Mesodermal cell (in vitro differentiated cells): ENCODE data around the gene SCUBE1.

Experiments used
- H3K27ac ChIP-seq: 2 replicates; pipeline ENCODE4 v1.7.0; 2013; ENCODE audit warnings: mild to moderate bottlenecking, low read depth, low read length, moderate library complexity; ENCODE audit not compliant: severe bottlenecking
- H3K36me3 ChIP-seq: 2 replicates; pipeline ENCODE4 v1.7.1; 2013; ENCODE audit warnings: mild to moderate bottlenecking, low read length, moderate library complexity; ENCODE audit not compliant: control insufficient read depth, insufficient read depth
- H3K4me1 ChIP-seq: one replicate; pipeline ENCODE4 v1.7.1; 2013; ENCODE audit warnings: mild to moderate bottlenecking, low read length; ENCODE audit not compliant: insufficient read depth, control insufficient read depth, poor library complexity, severe bottlenecking
- H3K4me3 ChIP-seq: 2 replicates; pipeline ENCODE4 v1.7.0; 2013; ENCODE audit warnings: low read length, control low read depth, mild to moderate bottlenecking; ENCODE audit not compliant: insufficient read depth, poor library complexity, severe bottlenecking; ENCODE audit errors: extremely low read depth
- H3K9me3 ChIP-seq: 2 replicates; pipeline ENCODE4 v1.7.1; 2013; ENCODE audit warnings: mild to moderate bottlenecking, low read length, moderate library complexity; ENCODE audit not compliant: control insufficient read depth
- WGBS, 2 experiments: methylation state at CpG; one replicate each; pipeline ENCODE4 v1.1.5; 2013; ENCODE audit warnings: missing lambda C conversion rate in 2 of 2; ENCODE audit not compliant: insufficient coverage in 2 of 2; 5-methylcytosine and 5-hydroxymethylcytosine counted together

SCUBE1 gene

DNA sequence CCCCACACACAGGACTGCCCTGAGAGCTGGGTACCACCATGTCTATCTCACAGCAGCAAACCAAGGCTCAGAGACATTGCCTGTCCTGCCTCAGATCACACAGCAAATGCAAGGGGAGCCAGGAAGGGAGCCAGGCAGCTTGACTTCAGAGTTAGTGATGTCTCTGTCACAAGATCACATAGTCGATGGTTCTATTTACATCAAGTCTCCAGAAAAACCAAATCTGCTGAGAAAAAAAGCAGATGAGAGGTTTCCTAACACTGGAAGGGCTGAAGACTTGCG lies 16.1 kb downstream of the SCUBE1 start:
- H3K9me3 ChIP-seq = no peaks in the 10 kb centered on the region
- H3K4me1 ChIP-seq = peaks cover 6% of the 10 kb centered on the region
- H3K4me3 ChIP-seq = no peak overlapping the region
- WGBS, 2 experiments = 100% methylated on average over 1 of the region's 2 CpGs; no CpG with 5 or more reads in 1 of the 2 experiments
- no peak overlapping the region for H3K27ac ChIP-seq
- no peaks in the 10 kb centered on the region for H3K36me3 ChIP-seq

DNA sequence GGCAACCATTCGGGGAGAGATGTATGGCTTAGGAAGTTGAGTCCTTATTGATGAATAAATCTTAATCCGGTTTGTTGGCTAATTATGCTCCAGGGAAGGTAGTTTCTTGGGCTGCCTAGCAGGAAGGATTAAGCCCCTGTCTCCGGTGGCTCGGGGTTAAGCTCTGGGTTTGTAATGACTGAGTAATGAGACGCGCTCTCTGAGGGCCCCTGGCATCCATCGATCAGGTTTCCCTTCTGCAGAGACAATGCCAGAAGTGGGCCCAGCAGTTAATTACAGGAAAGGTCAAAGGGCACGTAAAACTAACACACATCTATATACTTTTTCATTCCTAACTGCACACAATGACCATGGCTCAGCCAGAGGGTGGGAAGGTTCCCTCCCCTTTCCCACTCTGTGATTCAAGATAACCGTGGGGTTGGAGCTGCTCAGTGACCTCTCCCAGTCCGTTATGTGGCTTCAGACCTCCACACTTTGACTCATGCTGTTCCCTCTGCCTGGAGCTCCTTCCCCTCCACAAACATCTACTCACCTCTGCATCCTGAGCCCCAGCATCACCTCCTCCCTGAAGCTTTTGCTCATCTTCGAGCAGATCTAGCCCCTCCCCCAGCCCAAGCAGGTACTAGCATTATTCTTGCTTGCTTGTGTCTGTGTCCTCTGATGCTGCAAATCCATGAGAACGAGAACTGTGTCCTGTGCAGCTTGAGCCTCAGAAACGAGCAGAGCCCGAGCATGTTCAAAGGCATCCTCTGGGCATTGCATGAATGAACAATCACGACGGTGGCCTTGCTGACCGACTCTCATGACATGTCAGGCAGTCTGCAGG lies 16.6 kb downstream of the SCUBE1 start:
- H3K27ac ChIP-seq = peak overlapping the region; percentile 65

DNA sequence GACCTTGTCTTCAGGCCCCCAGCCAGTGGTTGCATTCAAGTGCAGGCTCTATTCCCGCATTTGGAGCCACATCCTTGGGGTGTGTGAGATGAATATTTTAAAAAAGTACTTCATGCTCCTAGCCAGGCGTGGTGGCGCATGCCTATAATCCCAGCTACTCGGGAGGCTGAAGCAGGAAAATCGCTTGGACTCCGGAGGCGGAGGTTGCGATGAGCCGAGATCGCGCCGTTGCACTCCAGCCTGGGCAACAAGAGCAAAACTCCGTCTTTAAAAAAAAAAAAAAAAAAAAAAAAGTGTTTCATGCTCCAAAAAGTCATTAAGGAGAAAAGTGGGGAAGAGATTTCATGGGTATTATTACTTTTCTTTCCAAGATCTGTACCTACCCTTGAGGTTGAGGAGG lies 18.0 kb downstream of the SCUBE1 start:
- WGBS, 2 experiments = 94 to 98% methylated on average over 7 of the region's 13 CpGs
- Histone ChIP-seq H3K27ac (no peak overlapping the region), H3K4me1 (peaks cover 7% of the 10 kb centered on the region), H3K36me3 (no peaks in the 10 kb centered on the region), H3K4me3 (no peak overlapping the region), H3K9me3 (no peaks in the 10 kb centered on the region)

More for the DNA sequence above, 16.6 kb downstream of the SCUBE1 start:
- H3K4me3 ChIP-seq = no peak overlapping the region
- no peaks in the 10 kb centered on the region for H3K36me3 ChIP-seq
- H3K4me1 ChIP-seq = peaks cover 6% of the 10 kb centered on the region
- 70 to 79% methylated on average over 10 to 17 of the region's 17 CpGs for WGBS, 2 experiments
- no peaks in the 10 kb centered on the region for H3K9me3 ChIP-seq

DNA sequence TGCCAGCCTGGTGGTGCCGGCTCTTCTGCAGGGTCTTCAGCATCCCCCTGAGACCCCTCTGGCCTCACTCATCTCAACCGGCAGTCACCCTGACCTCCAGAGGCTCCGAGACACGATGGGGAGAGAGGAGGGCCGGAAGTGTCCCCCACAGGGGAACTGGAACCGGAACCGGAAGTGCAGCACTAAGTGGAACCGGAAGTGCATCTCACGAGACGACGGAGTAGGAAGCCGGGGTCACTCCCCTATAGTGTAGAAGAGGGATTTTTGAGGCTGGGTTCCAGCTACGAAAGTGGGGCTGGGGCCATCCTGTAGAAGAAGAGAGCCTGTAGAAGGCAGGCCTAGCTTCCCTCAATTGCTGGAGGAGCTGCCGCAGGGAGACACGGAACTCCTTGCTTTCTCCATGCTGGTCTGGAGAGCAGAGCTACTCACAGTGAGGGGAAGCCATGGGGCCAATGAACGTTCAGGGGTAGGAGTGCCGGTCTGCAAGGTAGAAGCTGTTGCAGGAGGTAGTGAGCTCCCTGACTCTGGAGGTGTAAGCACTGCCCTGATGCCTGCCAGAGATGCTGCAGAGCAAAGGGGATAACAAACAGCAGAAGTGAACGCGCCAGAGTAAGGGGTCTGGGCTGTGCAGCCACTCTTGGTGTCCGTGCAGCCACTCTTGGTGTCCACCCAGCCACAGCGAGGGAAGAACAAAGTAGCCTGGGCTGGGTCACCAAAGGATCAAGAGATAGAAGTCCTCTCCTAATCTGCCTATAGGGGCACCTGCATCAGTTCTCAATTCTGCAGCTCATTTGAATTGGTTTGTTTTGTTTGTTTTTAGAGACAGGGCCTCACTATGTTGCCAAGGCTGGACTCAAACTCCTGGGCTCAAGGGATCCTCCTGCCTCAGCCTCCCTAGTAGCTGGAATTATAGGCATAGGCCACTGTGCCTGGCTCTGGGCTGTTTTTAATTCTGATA lies 21.9 kb downstream of the SCUBE1 start:
- Histone ChIP-seq H3K9me3 (no peaks in the 10 kb centered on the region), H3K36me3 (no peaks in the 10 kb centered on the region), H3K4me1 (peaks cover 10% of the 10 kb centered on the region), H3K27ac (no peak overlapping the region), H3K4me3 (no peak overlapping the region)
- WGBS, 2 experiments = 92 to 96% methylated on average over 19 to 20 of the region's 21 CpGs

DNA sequence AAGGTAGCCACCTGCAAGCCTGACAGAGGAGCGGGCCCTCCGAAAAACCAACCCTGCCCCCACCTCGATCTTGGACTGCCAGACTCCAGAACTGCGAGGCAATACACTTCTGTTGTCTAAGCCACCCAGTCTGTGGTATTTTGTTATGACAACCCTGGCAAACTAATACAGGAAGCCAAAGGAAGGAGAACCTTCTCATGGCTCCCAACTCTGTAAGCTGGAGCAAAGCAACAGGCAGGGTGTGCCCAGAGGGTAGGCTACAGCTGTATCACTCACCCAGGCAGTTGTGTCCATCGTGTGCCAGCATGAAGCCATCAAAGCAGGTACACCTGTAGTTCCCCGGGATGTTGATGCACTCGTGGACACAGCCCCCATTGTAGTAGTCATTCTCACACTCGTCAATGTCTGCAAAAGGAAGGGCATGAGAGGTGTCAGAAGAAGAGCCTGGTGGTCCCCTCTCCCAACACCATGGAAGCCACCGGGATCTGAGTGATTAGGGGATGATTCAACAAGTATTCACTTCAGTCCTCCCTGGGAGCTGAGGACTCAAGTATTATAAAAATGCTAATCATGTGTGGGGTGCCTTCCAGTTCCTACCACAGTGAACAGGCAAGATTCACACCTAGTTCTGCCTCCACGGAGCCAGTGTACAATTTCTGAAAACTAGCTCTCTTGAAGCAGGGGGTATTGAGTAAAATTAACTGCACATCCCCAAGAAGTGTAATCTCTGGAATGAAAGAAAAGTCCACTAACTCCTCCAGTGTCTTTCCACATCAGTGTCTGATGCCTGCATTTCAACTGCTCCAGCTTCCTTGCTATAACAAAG lies 23.3 kb downstream of the SCUBE1 start:
- Histone ChIP-seq H3K4me1 (peaks cover 8% of the 10 kb centered on the region), H3K27ac (no peak overlapping the region), H3K36me3 (no peaks in the 10 kb centered on the region), H3K4me3 (no peak overlapping the region), H3K9me3 (no peaks in the 10 kb centered on the region)
- WGBS, 2 experiments = 86 to 94% methylated on average over 4 to 5 of the region's 10 CpGs

DNA sequence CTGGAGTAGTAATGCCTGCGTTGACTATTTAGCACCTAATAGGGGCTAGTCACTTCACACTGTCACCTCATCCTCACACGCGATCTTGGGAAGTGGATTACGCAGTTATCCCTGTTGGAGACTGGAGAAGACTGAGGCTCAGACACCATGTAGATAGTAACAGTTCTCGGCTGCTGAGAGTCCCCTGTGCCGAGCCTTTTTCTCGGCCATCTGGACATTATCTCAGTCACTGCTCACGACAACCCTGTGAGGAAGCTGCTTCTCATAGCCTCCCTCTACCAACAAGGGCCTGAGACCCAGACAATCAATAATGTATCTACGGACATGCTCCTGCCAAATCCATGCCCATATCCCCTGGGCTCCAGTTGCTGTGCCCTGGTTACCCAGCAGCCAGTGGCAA lies 25.9 kb downstream of the SCUBE1 start:
- no peak overlapping the region for H3K27ac ChIP-seq
- H3K9me3 ChIP-seq = no peaks in the 10 kb centered on the region
- no peaks in the 10 kb centered on the region for H3K36me3 ChIP-seq
- WGBS, 2 experiments = 81 to 83% methylated on average over 9 of the region's 9 CpGs
- no peak overlapping the region for H3K4me3 ChIP-seq
- H3K4me1 ChIP-seq = peaks cover 8% of the 10 kb centered on the region

DNA sequence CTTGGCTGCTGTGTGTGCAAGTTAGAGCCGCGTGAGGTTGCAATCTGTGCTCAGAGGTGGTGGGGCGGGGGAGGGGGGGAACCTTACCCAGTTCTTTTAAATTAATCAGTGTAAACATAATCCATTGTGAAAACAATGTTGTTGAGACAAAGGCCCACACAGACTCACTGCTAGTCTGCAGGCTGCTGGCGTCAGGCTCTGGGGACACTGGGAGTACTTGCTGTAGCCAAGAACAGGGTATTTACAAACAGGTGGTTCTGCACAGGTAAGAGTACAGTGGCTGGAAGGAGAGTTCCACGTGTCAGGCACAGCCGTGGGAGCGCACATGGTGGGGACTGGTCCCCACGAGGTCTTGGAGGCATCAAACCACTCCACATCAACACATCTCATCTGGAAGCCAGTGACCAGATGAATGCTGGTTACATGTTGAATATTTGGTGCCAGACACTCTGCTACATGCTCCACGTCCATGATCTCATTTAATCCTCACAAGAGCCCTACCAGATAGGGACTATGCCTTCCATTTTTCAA lies 27.4 kb downstream of the SCUBE1 start:
- H3K4me3 ChIP-seq = no peak overlapping the region
- 87 to 100% methylated on average over 1 to 4 of the region's 9 CpGs for WGBS, 2 experiments
- no peaks in the 10 kb centered on the region for H3K9me3 ChIP-seq

DNA sequence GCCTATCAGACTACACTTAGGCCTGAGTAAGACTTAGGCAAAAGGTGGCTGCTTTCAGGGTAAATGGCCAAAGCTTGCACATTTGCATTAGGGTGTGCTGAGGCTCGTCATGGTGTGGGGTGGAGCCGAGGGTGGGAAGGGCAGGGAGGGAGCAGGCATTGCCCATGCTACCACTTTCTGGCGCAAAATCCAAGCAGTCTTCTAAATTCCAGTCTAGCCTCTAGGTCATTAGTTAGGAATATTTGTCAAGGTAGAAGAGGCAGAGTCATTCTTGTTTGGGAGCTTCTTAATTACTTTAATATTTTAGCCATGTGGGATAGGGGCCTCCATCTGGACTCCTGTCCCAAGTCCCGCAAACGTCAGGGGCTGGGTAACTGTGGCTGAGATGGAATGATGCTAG lies 28.6 kb downstream of the SCUBE1 start:
- Histone ChIP-seq H3K4me3 (no peak overlapping the region), H3K36me3 (no peaks in the 10 kb centered on the region), H3K9me3 (no peaks in the 10 kb centered on the region), H3K4me1 (peaks cover 1% of the 10 kb centered on the region), H3K27ac (no peak overlapping the region)
- 56 to 69% methylated on average over 2 to 3 of the region's 5 CpGs for WGBS, 2 experiments

More for the DNA sequence above, 27.4 kb downstream of the SCUBE1 start:
- Histone ChIP-seq H3K27ac (no peak overlapping the region), H3K36me3 (no peaks in the 10 kb centered on the region), H3K4me1 (peaks cover 8% of the 10 kb centered on the region)

DNA sequence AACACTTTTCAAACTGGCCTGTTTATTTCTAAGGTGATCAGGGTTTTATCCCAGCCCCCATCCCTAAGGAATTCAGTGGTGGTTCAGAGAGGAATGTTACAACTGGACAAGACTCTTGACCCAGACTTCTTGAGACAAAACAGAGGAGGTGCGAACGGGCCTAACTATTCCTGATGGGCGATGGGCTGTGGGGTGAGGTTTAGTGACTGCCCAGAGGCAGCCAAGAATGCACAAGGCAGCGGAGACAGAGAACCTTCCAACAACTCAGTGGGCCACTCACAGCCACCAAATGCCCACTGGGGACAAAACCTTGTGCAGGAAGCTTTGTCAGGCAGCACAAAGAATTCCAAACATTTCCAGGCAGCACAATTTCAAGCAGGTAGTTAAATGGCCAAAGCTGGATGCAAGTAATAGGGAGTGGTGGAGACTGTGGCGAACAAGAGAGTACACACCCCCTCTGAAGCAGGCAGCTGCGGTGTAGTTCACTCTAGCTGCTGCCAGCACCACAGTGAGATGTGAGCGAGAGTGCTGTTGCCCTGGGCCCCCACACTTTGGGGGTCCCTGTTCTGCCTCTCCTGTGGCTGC lies 29.2 kb downstream of the SCUBE1 start:
- peak overlapping the region; percentile 55 for H3K27ac ChIP-seq
- WGBS, 2 experiments = 77% methylated on average over 7 of the region's 7 CpGs; no CpG with 5 or more reads in 1 of the 2 experiments
- no peak overlapping the region for H3K4me3 ChIP-seq
- H3K9me3 ChIP-seq = no peaks in the 10 kb centered on the region
- no peaks in the 10 kb centered on the region for H3K4me1 ChIP-seq
- no peaks in the 10 kb centered on the region for H3K36me3 ChIP-seq
